GM19043 (cell line): ENCODE measurements around the gene RGS6.

Experiments used
- ATAC-seq: cut with Tn5 transposase; IDR thresholded peaks from one replicate; pipeline ENCODE4 v1.9.1; 2021; ENCODE audit warnings: low read depth; ENCODE audit not compliant: unreplicated experiment

RGS6 gene

DNA sequence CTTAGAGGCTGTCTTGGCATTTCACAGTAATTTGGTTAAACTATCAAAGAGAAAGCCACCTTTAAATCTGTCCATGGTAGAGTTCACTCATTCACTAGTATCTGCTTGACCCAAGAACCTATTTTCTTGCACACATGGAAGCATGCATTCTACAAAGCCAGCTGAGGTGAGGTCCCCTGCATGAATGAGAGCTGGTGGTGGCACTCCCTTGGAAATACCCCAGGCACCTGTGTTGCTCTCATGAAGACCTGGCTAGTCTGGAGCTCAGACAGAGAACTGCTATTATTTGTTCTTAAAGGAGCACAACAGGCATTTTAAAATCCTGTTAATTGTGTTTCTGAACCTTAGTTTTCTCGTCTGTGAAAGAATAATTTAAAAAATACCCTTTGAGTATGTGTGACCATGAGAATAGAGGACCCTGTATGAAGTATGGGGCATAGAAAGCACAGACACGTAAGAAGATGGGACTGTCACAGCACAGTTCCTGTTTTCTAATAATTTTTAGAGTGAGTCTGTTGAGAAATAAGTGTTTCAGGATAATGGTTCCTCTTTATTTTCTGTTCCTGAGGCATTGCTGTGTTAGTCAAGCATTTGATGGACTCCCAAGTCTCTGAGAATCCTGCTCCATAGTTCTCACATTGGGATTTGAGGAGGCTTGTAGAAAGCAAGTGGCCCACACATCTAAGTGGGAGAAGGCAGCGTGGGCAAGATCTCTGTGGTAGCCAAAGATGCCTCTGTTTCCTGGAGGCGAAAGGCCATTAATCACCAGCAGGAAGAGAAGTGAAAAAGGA, 10.9 kb downstream of the RGS6 start:
- no peak for ATAC-seq

- ATAC-seq, result no peak
Observed at GRCh38 chr14:71943695-71944018, 11.4 kb downstream of the RGS6 start.

- no peak for ATAC-seq
Observed at GRCh38 chr14:71947947-71948500, 15.8 kb downstream of the RGS6 start.

GRCh38 chr14:71952381-71953363, 20.4 kb downstream of the RGS6 start:
- ATAC-seq, result no peak

DNA sequence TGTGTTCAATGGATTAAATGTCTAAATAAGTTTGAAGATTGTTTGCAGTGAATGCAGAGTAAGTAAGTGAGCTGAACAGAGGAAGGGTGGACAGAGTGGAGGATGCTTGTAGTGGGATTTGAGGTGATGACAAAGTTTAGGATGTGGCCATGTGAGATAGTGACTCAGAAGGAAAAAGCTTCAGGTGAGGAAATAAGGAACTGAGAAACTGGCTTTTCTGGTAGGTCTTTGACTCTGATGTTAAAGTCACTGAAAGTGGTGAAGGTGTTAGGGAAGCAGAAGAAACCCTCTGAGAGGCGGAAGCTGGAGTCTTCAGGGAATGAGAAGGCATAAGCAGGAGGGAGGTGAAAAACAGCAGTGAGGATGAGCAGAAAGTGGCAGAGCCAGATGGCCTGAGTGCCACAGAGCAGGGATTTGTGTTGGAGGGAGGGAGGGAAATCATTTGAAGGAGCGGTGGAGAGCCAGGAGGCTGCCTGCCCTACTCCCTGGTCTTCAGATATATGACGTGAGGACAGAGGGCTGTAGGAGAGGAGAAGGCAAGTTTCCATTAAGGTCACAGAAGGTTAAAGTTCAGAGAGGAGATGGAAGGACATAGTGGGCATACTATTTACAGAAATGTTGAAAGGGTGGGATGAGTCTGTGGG, 24.8 kb downstream of the RGS6 start:
- peak; percentile 59 for ATAC-seq

- ATAC-seq, result no peak
Observed at GRCh38 chr14:71959055-71959454, 26.8 kb downstream of the RGS6 start.

- no peak for ATAC-seq
Observed at GRCh38 chr14:71960494-71961353, 28.5 kb downstream of the RGS6 start.

DNA sequence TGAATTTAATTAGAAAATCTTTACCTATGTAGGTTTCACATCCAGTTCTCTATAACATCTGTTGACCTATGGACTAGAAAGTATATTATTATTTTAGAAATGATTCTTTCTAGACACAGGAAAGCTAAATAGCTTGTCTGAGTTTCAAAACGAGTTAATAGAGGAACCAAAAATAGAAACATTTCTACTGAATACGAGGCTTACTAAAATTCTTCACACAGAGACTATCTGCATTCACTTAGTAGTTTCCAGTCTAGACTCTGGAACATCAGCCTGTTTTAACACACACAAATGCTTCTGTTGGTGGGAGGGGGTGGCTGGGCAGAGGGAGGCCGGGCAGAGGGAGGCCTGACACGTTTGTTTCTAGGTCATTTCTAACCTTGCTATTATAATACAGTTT, 29.7 kb downstream of the RGS6 start:
- no peak for ATAC-seq

GRCh38 chr14:71964716-71965115, 32.5 kb downstream of the RGS6 start:
- no peak for ATAC-seq

DNA sequence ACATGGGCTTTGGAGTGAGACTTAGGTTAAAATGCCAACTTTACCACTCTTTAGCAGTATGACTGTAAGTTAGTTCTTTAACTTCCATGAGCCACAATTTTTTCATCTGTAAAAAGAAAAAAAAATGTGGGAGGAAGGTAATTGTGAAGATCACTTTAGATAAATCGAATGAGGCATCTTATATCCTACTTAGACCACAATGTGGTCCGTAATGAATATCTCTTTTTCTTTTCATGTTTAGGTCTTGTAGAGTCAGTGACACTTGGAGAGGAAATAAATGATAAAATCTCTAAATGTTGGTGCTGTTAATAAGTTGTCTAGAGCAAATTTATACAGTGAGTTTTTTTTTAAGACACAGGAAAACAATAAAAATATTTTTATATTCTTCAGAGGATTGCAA, 34.3 kb downstream of the RGS6 start:
- no peak for ATAC-seq

GRCh38 chr14:71967704-71968103, 35.5 kb downstream of the RGS6 start:
- ATAC-seq, result no peak

GRCh38 chr14:71970272-71970671, 38.0 kb downstream of the RGS6 start:
- no peak for ATAC-seq

- no peak for ATAC-seq
Observed at GRCh38 chr14:71985538-71986189, 53.4 kb downstream of the RGS6 start.

- no peak for ATAC-seq
Observed at GRCh38 chr14:71988476-71988875, 56.2 kb downstream of the RGS6 start.

GRCh38 chr14:71988939-71989338, 56.7 kb downstream of the RGS6 start:
- no peak for ATAC-seq

GRCh38 chr14:71994416-71994815, 62.2 kb downstream of the RGS6 start:
- ATAC-seq, result no peak

DNA sequence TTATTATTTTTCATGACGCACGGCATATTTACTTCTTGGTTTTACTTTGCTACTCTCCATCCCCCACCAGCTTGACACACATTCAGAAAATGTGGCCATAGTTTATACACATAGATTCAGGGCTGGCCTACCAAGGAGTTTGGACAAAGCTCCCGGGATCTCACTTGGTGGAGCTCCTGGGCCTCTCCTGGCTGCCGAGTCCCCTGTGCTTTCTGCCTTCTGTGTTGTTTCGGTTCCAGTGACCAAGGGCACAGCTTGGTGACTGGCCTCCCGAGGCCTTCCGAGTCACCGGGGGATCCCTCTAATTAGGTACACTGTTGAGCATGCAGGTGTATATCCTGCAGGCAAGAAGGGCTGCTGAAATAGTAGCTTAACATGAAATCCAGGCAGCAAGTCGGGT, 63.5 kb downstream of the RGS6 start:
- no peak for ATAC-seq

- ATAC-seq, result no peak
Observed at GRCh38 chr14:71996610-71997009, 64.4 kb downstream of the RGS6 start.

DNA sequence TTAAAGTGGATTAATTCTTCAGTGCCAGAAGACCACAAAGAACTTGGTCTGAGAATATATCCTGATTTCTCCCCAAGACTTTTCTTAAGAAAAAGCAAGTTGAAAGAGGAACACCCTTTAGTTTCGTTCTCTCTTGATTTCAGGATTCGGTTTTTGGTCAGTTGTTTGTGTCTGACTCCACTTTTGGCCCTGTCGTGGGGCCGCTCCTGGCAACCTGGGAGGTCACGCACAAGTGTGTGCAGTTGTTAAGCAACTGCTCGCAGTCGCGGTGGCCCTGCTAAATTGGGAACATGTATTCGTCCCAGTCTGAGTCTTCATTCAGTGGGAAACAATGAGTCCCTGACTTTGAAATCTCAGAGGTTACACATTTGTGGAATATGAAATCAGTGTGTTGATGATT, 68.7 kb downstream of the RGS6 start:
- ATAC-seq, result no peak

DNA sequence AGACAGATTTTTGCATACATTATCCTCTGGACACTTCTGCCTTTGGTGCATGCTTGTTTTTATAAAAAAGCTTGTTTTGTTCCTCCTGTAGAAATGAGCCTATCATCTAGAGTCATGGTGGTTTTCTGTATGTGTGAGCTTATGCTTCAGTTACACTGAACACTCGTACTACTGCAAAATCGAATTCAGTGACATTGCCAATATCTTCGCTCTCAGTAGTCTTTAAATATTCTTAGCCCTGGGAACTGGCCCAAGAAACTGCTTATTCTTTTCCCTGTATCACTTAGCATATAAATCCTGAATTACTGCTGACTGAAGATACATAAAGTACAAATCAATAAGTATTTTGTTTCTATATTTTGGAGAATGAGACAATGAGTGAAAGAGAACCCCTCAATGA, 70.5 kb downstream of the RGS6 start:
- no peak for ATAC-seq
